Panc1 (cell line): ENCODE data around the gene GALNTL6.

Experiments used
- POLR2AphosphoS5 ChIP-seq: IDR thresholded peaks from 2 replicates; pipeline ENCODE4 v1.6.1; 2012; ENCODE audit warnings: mild to moderate bottlenecking, low read depth, low read length, moderate library complexity
- SIN3A ChIP-seq: IDR thresholded peaks from 2 replicates; pipeline ENCODE4 v1.6.1; 2012; ENCODE audit warnings: low read depth, mild to moderate bottlenecking, low read length, moderate library complexity, borderline replicate concordance; ENCODE audit not compliant: insufficient read depth
- TCF7L2 ChIP-seq: IDR thresholded peaks from 2 replicates; pipeline ENCODE4 v1.6.1; 2011; ENCODE audit warnings: mild to moderate bottlenecking, low read depth, low read length, inconsistent platforms
- TF ChIP-seq, protein P1 (sequence below): fragments of 450-650 bp; IDR thresholded peaks from 2 replicates; pipeline ENCODE4 v1.5.1; 2017; ENCODE audit warnings: mild to moderate bottlenecking
- TF ChIP-seq, protein P2 (sequence below), 2 experiments: IDR thresholded peaks; 2 replicates each; pipeline ENCODE4 v1.6.1; 2011 to 2012; ENCODE audit warnings: low read depth in 2 of 2, control low read depth in 1 of 2, low read length in 1 of 2, mild to moderate bottlenecking in 1 of 2, moderate library complexity in 1 of 2; ENCODE audit not compliant: insufficient read depth in 1 of 2

GRCh38 chr4:172220679-172221078, 407.5 kb downstream of the GALNTL6 start:
- TF ChIP-seq, protein P1, sequence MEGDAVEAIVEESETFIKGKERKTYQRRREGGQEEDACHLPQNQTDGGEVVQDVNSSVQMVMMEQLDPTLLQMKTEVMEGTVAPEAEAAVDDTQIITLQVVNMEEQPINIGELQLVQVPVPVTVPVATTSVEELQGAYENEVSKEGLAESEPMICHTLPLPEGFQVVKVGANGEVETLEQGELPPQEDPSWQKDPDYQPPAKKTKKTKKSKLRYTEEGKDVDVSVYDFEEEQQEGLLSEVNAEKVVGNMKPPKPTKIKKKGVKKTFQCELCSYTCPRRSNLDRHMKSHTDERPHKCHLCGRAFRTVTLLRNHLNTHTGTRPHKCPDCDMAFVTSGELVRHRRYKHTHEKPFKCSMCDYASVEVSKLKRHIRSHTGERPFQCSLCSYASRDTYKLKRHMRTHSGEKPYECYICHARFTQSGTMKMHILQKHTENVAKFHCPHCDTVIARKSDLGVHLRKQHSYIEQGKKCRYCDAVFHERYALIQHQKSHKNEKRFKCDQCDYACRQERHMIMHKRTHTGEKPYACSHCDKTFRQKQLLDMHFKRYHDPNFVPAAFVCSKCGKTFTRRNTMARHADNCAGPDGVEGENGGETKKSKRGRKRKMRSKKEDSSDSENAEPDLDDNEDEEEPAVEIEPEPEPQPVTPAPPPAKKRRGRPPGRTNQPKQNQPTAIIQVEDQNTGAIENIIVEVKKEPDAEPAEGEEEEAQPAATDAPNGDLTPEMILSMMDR, result no peak
- TF ChIP-seq POLR2AphosphoS5 (no peak), TCF7L2 (no peak), SIN3A (no peak)
- TF ChIP-seq, protein P2, sequence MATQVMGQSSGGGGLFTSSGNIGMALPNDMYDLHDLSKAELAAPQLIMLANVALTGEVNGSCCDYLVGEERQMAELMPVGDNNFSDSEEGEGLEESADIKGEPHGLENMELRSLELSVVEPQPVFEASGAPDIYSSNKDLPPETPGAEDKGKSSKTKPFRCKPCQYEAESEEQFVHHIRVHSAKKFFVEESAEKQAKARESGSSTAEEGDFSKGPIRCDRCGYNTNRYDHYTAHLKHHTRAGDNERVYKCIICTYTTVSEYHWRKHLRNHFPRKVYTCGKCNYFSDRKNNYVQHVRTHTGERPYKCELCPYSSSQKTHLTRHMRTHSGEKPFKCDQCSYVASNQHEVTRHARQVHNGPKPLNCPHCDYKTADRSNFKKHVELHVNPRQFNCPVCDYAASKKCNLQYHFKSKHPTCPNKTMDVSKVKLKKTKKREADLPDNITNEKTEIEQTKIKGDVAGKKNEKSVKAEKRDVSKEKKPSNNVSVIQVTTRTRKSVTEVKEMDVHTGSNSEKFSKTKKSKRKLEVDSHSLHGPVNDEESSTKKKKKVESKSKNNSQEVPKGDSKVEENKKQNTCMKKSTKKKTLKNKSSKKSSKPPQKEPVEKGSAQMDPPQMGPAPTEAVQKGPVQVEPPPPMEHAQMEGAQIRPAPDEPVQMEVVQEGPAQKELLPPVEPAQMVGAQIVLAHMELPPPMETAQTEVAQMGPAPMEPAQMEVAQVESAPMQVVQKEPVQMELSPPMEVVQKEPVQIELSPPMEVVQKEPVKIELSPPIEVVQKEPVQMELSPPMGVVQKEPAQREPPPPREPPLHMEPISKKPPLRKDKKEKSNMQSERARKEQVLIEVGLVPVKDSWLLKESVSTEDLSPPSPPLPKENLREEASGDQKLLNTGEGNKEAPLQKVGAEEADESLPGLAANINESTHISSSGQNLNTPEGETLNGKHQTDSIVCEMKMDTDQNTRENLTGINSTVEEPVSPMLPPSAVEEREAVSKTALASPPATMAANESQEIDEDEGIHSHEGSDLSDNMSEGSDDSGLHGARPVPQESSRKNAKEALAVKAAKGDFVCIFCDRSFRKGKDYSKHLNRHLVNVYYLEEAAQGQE (IDR thresholded peaks at IDR 0.05; ENCODE audit: insufficient read depth in 1 of 2, low read depth in 2 of 2, low read length in 1 of 2), result no peak
